Parathyroid adenoma (tissue), 2 donors: Measurements from ENCODE around the gene TMSB4X.
"Not testable (repeated sequence)": the region's sequence is repeated elsewhere in the genome, so short reads cannot be mapped to it uniquely, and the experiment has no call there.

Experiments used
- H2AFZ ChIP-seq: fragments of 300-600 bp; sonication (generic); one replicate; pipeline ENCODE4 v1.7.0; 2017; ENCODE audit warnings: antibody characterized with exemption, mild to moderate bottlenecking
- H3K27ac ChIP-seq: fragments of 300-600 bp; sonication (generic); one replicate; pipeline ENCODE4 v1.7.0; 2017
- H3K27me3 ChIP-seq: fragments of 300-600 bp; sonication (generic); one replicate; pipeline ENCODE4 v1.7.0; 2017; ENCODE audit warnings: low read length; ENCODE audit not compliant: control insufficient read depth, insufficient read depth
- H3K36me3 ChIP-seq: fragments of 300-600 bp; sonication (generic); one replicate; pipeline ENCODE4 v1.7.0; 2017; ENCODE audit warnings: low read length; ENCODE audit not compliant: control insufficient read depth, insufficient read depth
- H3K4me1 ChIP-seq: fragments of 300-600 bp; sonication (generic); one replicate; pipeline ENCODE4 v1.7.0; 2017; ENCODE audit warnings: control low read depth
- H3K4me2 ChIP-seq: fragments of 300-600 bp; sonication (generic); one replicate; pipeline ENCODE4 v1.7.0; 2017; ENCODE audit warnings: low read length
- H3K4me3 ChIP-seq: fragments of 300-600 bp; sonication (generic); one replicate; pipeline ENCODE4 v1.7.0; 2017; ENCODE audit warnings: low read depth, low read length
- H3K79me2 ChIP-seq: fragments of 300-600 bp; sonication (generic); one replicate; pipeline ENCODE4 v1.7.0; 2017; ENCODE audit warnings: control low read depth
- H3K9ac ChIP-seq: fragments of 300-600 bp; sonication (generic); one replicate; pipeline ENCODE4 v1.7.0; 2017; ENCODE audit warnings: mild to moderate bottlenecking
- H3K9me3 ChIP-seq: fragments of 300-600 bp; sonication (generic); one replicate; pipeline ENCODE4 v1.7.0; 2017; ENCODE audit warnings: low read length; ENCODE audit not compliant: control insufficient read depth
- TF ChIP-seq, protein P1 (sequence below): fragments of 300-600 bp; sonication (generic); IDR thresholded peaks from one replicate; pipeline ENCODE4 v1.7.0; 2017; ENCODE audit warnings: antibody characterized with exemption, mild to moderate bottlenecking
- donor health status: primary hyperparathyroidism.

The TMSB4X gene

DNA sequence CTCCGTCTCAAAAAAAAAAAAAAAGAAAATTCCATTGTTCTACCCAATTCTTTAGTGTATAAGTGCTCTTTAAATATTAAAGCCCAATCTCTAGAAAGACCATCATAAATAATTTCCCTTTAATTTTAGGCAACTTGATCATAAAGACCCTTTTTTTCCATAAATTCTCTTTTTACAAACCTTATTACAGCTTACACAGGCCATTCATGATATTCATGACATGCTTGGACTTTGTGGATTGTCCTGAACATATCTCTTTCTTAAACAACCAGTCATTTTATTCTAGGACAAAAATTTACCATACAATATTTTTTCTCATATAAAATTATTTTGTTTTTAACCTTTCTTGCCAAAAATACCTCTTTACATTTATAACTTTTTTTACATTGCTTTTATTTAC is 38.0 kb upstream of the TMSB4X start:
- no peaks in the 10 kb centered on the region for H3K9me3 ChIP-seq
- TF ChIP-seq, protein P1, sequence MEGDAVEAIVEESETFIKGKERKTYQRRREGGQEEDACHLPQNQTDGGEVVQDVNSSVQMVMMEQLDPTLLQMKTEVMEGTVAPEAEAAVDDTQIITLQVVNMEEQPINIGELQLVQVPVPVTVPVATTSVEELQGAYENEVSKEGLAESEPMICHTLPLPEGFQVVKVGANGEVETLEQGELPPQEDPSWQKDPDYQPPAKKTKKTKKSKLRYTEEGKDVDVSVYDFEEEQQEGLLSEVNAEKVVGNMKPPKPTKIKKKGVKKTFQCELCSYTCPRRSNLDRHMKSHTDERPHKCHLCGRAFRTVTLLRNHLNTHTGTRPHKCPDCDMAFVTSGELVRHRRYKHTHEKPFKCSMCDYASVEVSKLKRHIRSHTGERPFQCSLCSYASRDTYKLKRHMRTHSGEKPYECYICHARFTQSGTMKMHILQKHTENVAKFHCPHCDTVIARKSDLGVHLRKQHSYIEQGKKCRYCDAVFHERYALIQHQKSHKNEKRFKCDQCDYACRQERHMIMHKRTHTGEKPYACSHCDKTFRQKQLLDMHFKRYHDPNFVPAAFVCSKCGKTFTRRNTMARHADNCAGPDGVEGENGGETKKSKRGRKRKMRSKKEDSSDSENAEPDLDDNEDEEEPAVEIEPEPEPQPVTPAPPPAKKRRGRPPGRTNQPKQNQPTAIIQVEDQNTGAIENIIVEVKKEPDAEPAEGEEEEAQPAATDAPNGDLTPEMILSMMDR, result no peak
- no peak overlapping the region for H3K9ac ChIP-seq
- H2AFZ ChIP-seq, result no peak overlapping the region
- H3K4me1 ChIP-seq, result no peaks in the 10 kb centered on the region
- H3K4me2 ChIP-seq, result no peak overlapping the region
- no peaks in the 10 kb centered on the region for H3K36me3 ChIP-seq
- no peak overlapping the region for H3K4me3 ChIP-seq
- no peaks in the 10 kb centered on the region for H3K79me2 ChIP-seq
- no peak overlapping the region for H3K27ac ChIP-seq
- H3K27me3 ChIP-seq, result no peaks in the 10 kb centered on the region

DNA sequence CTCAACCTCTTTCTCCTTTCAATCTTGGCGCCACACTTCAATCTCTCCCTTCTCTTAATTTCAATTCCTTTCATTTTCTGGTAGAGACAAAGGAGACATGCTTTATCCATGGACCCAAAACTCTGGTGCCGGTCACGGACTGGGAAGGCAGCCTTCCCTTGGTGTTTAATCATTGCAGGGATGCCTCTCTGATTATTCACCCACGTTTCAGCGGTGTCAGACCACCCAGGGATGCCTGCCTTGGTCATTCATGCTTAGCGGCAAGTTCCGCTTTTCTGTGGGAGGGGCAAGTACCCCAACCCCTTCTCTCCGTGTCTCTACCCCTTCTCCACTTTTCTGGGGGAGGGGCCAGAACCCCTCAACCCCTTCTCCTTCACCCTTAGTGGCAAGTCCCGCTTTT is 34.4 kb upstream of the TMSB4X start:
- not testable (repeated sequence) for H2AFZ ChIP-seq, H3K9ac ChIP-seq, H3K27ac ChIP-seq, H3K36me3 ChIP-seq, H3K79me2 ChIP-seq, H3K27me3 ChIP-seq, H3K4me2 ChIP-seq, H3K9me3 ChIP-seq, H3K4me1 ChIP-seq, H3K4me3 ChIP-seq

DNA sequence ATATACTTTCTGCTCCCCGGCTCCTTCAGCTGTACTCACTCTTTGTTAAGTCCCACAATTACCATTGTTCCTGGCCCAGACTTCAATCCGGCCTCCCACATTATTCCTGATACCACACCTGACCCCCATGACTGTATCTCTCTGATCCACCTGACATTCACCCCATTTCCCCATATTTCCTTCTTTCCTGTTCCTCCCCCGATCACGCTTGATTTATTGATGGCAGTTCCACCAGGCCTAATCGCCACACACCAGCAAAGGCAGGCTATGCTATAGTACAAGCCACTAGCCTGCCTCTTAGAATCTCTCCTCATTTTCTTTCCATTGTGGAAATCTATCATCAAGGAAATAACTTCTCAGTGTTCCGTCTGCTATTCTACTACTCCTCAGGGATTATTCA is 31.3 kb upstream of the TMSB4X start:
- H3K9me3 ChIP-seq, H3K27me3 ChIP-seq, H3K9ac ChIP-seq, H3K4me3 ChIP-seq, H3K4me2 ChIP-seq, H3K4me1 ChIP-seq, H3K36me3 ChIP-seq, H3K79me2 ChIP-seq, H2AFZ ChIP-seq, H3K27ac ChIP-seq: not testable (repeated sequence)

DNA sequence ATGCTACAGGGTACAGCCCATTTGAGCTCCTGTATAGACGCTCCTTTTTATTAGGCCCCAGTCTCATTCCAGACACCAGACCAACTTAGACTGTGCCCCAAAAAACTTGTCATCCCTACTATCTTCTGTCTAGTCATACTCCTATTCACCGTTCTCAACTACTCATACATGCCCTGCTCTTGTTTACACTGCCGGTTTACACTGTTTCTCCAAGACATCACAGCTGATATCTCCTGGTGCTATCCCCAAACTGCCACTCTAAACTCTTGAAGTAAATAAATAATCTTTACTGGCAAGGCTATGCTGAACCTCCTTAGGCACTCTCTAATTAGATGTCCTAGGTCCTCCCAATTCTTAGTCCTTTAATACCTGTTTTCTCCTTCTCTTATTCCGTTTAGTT is 30.5 kb upstream of the TMSB4X start:
- H3K79me2 ChIP-seq, H3K36me3 ChIP-seq, H3K9me3 ChIP-seq, H3K27me3 ChIP-seq, H3K27ac ChIP-seq, H3K4me2 ChIP-seq, H2AFZ ChIP-seq, H3K4me1 ChIP-seq, H3K9ac ChIP-seq, H3K4me3 ChIP-seq: not testable (repeated sequence)

DNA sequence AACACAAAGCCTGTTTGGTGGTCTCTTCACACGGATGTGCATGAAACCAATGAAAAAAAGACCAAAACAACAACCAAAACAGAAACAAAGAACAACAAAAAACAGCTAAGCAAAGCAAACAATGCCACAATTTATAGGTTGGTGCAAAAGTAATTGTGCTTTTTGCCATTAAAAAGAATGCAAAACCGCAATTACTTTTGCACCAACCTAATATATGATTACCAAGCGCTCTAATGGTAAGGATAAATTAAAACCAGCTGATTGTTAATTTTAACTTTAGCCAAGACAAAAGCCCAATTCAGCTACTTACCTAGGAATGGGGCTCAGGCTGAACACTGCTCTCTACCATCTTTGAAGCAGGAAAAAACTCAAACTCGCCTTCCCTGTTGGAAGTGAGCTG is 29.4 kb upstream of the TMSB4X start:
- Histone ChIP-seq H3K27ac (no peak overlapping the region), H3K4me2 (no peak overlapping the region), H3K36me3 (no peaks in the 10 kb centered on the region), H3K4me1 (peaks cover 3% of the 10 kb centered on the region), H3K9ac (no peak overlapping the region), H3K9me3 (no peaks in the 10 kb centered on the region), H3K4me3 (no peak overlapping the region), H2AFZ (no peak overlapping the region), H3K27me3 (no peaks in the 10 kb centered on the region), H3K79me2 (no peaks in the 10 kb centered on the region)
- TF ChIP-seq, protein P1, result no peak

DNA sequence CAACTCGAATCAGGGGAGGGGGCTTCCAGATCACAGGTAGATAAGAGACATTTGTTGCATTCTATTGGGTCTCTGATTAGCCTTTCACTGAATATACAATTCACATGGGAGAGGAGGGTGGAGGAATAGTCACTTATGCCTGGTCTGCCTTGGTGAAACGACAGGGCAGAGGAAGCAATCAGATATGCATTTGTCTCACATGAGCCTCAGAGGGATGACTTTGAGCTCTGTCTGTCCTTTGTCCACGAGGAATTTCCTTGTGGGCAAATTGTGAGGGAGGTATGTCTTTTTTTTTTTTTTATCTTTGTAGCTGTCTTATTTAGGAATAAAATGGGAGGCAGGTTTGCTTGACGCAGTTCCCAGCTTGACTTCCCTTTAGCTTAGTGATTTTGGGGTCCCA is 28.5 kb upstream of the TMSB4X start:
- TF ChIP-seq, protein P1, result no peak
- no peak overlapping the region for H3K27ac ChIP-seq

More for the DNA sequence above, 28.5 kb upstream of the TMSB4X start:
- no peaks in the 10 kb centered on the region for H3K36me3 ChIP-seq
- H3K4me2 ChIP-seq, result no peak overlapping the region
- peaks cover 3% of the 10 kb centered on the region for H3K4me1 ChIP-seq
- H3K9ac ChIP-seq, result no peak overlapping the region
- no peaks in the 10 kb centered on the region for H3K79me2 ChIP-seq
- H3K9me3 ChIP-seq, result no peaks in the 10 kb centered on the region
- no peak overlapping the region for H2AFZ ChIP-seq
- no peaks in the 10 kb centered on the region for H3K27me3 ChIP-seq
- H3K4me3 ChIP-seq, result no peak overlapping the region
